Amygdala (tissue), 56 donors: ENCODE results near the gene RALGPS2.
A peak's percentile ranks its signal among the peaks of the same experiment; 100 is the strongest.

ENCODE experiments used
- DNase-seq, 56 donors: peaks; one replicate each; lab custom pipeline; 2025; lab: John Stamatoyannopoulos, UW

RALGPS2 gene

GRCh38 chr1:178910023-178910422 is 185.0 kb downstream of the RALGPS2 start:
- no peak for DNase-seq

GRCh38 chr1:178912597-178912996 is 187.6 kb downstream of the RALGPS2 start:
- DNase-seq = no peak

- DNase-seq = no peak
These were observed 191.6 kb downstream of the RALGPS2 start for GRCh38 chr1:178916448-178917174.

GRCh38 chr1:178918308-178918707 is 193.3 kb downstream of the RALGPS2 start:
- no peak for DNase-seq

GRCh38 chr1:178918955-178919354 is 193.9 kb downstream of the RALGPS2 start:
- DNase-seq = no peak

- no peak for DNase-seq
These were observed 194.5 kb downstream of the RALGPS2 start for GRCh38 chr1:178919581-178919980.

GRCh38 chr1:178921499-178921898 is 196.5 kb downstream of the RALGPS2 start:
- no peak for DNase-seq

- no peak for DNase-seq
These were observed 198.5 kb downstream of the RALGPS2 start for GRCh38 chr1:178923512-178923911.

GRCh38 chr1:178926046-178926445 is 201.0 kb downstream of the RALGPS2 start:
- no peak for DNase-seq

- no peak for DNase-seq
These were observed 202.0 kb downstream of the RALGPS2 start for GRCh38 chr1:178927003-178927402.

GRCh38 chr1:178928041-178928440 is 203.0 kb downstream of the RALGPS2 start:
- no peak for DNase-seq

GRCh38 chr1:178928976-178929375 is 203.9 kb downstream of the RALGPS2 start:
- DNase-seq = no peak

- peak in 2 of 56 donors; percentile 28 to 34 for DNase-seq
These were observed 207.0 kb downstream of the RALGPS2 start for GRCh38 chr1:178931858-178932551.

- peak in 1 of 56 donors; percentile 17 for DNase-seq
These were observed 207.5 kb downstream of the RALGPS2 start for GRCh38 chr1:178932552-178932906.

- DNase-seq = no peak
These were observed 208.1 kb downstream of the RALGPS2 start for GRCh38 chr1:178933105-178933561.

- no peak for DNase-seq
These were observed 208.9 kb downstream of the RALGPS2 start for GRCh38 chr1:178933709-178934490.

- DNase-seq = no peak
These were observed 209.5 kb downstream of the RALGPS2 start for GRCh38 chr1:178934546-178934945.

GRCh38 chr1:178935610-178936009 is 210.6 kb downstream of the RALGPS2 start:
- DNase-seq = no peak

- no peak for DNase-seq
These were observed 212.7 kb downstream of the RALGPS2 start for GRCh38 chr1:178937695-178938094.

- DNase-seq = no peak
These were observed 213.3 kb downstream of the RALGPS2 start for GRCh38 chr1:178938101-178938958.
